Uterus (tissue), 4 donors: ENCODE data around the gene SCN5A. TPM values are rescaled to one million over a fixed set of nuclear protein-coding genes. Genes with fewer than 3 reads are reported as not detected.

Experiments used
- DNase-seq, 2 donors: peaks; one replicate each; pipeline ENCODE4 v3.0.0-alpha.2; 2019 to 2020
- H3K27ac ChIP-seq, 2 donors: fragments of 200-600 bp; sonication (generic); 1 replicate in 1 of 2; 2 replicates in 1 of 2; pipeline ENCODE4 v1.5.1; 2016 to 2018
- H3K27me3 ChIP-seq, 2 donors: fragments of 200-600 bp; sonication (generic); one replicate each; pipeline ENCODE4 v1.5.1; 2018 to 2019; ENCODE audit warnings: control low read depth in 1 of 2
- H3K36me3 ChIP-seq, 2 donors: fragments of 200-600 bp; sonication (generic); one replicate each; pipeline ENCODE4 v1.5.1; 2019; ENCODE audit warnings: control low read depth in 1 of 2
- H3K4me1 ChIP-seq, 2 donors: fragments of 200-600 bp; sonication (generic); one replicate each; pipeline ENCODE4 v1.5.1; 2018 to 2019; ENCODE audit warnings: control low read depth in 1 of 2
- H3K4me3 ChIP-seq, 2 donors: fragments of 200-600 bp; sonication (generic); 1 replicate in 1 of 2; 2 replicates in 1 of 2; pipeline ENCODE4 v1.5.1; 2018 to 2019; ENCODE audit warnings: mild to moderate bottlenecking in 1 of 2
- H3K9me3 ChIP-seq, 2 donors: fragments of 200-600 bp; sonication (generic); one replicate each; pipeline ENCODE4 v1.5.1; 2019; ENCODE audit warnings: control low read depth in 1 of 2
- CTCF ChIP-seq, 4 experiments: fragments of 200-600 bp in 2 of 4; fragments of 450-650 bp in 2 of 4; sonication (generic) in 2 of 4; IDR thresholded peaks; one replicate each; pipeline ENCODE4 v1.5.1; 2016 to 2019; ENCODE audit warnings: antibody characterized with exemption in 4 of 4, mild to moderate bottlenecking in 2 of 4, moderate library complexity in 1 of 4
- POLR2A ChIP-seq, 2 donors: fragments of 450-650 bp; IDR thresholded peaks; one replicate each; pipeline ENCODE4 v1.6.1; 2016; ENCODE audit warnings: antibody characterized with exemption in 2 of 2, mild to moderate bottlenecking in 1 of 2, moderate library complexity in 1 of 2
- intact Hi-C: fragments of 100-400 bp; cut with DNase I; formaldehyde crosslinking; loops from one replicate; pipeline ENCODE4 v1.15.1; 2023; ENCODE audit warnings: low total_unique reads
- total RNA-seq, 4 donors: library from RNA; depleted of rRNA in 3 of 4; stranded (reverse); fragments of >200 nt in 3 of 4; gene quantifications; one replicate each; pipeline versions ENCODE4 v1.1.0 to v1.2.4, GENCODE V29; 2014 to 2023
- donor health status: DM: yes; HTN: yes; CAD: no.

SCN5A gene
- total RNA-seq, 4 donors from 2014 or later, result under 0.01 to 3.2 (median 1.6) TPM; not detected in 1

DNA sequence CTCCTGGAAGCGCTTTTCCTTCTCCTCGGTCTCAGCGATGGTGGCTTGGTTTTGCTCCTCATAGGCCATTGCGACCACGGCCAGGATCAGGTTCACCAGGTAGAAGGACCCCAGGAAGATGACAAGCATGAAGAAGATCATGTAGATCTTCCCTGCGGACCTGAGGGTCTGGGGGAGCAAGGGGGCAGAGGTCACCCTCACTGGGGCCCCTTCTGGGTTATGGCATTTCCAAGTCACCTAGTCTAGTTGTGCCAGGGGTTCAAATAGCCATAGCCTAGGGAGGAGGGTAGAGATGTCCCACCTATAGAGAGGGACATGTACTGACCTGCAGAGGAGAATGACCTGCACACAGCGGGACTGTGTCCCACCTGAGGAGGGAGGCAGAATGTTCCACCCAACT is 43.5 kb downstream of the SCN5A start:
- Histone ChIP-seq H3K4me1 (no peaks in the 10 kb centered on the region), H3K27me3 (no peaks in the 10 kb centered on the region), H3K9me3 (no peaks in the 10 kb centered on the region), H3K27ac (no peak overlapping the region), H3K36me3 (no peaks in the 10 kb centered on the region), H3K4me3 (no peak overlapping the region)
- intact Hi-C loops, result no loop called here
- DNase-seq, result no peak
- TF ChIP-seq POLR2A (IDR thresholded peaks at IDR 0.05), result no peak
- TF ChIP-seq CTCF (IDR thresholded peaks at IDR 0.05), result no peak

- no peaks in the 10 kb centered on the region for H3K27me3 ChIP-seq
- no peaks in the 10 kb centered on the region for H3K36me3 ChIP-seq
- no peaks in the 10 kb centered on the region for H3K9me3 ChIP-seq
- DNase-seq, result no peak
- H3K4me3 ChIP-seq, result no peak overlapping the region
- H3K27ac ChIP-seq, result no peak overlapping the region
- no peak for TF ChIP-seq CTCF (IDR thresholded peaks at IDR 0.05)
- TF ChIP-seq POLR2A (IDR thresholded peaks at IDR 0.05), result no peak
- intact Hi-C loops, result no loop called here
- no peaks in the 10 kb centered on the region for H3K4me1 ChIP-seq
Observed at GRCh38 chr3:38604246-38604645, 45.2 kb downstream of the SCN5A start.

DNA sequence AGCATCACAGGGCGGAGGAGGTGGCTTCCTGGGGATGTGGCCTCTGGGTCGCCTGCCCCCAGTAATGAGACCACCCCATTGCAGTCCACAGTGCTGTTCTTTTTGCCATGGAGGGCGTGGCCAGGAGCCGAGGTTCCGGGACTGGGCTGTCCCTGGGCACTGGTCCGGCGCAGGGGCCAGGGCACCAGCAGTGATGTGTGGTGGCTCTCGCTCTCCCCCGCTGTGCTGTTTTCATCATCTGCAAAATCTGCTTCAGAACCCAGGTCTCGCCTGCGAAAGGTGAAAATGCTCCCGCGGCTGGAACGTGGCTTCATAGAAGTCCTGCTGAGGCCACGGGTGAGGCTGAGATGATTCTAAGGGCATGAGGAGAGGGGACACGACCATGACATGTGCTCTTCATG is 45.8 kb downstream of the SCN5A start:
- no peaks in the 10 kb centered on the region for H3K9me3 ChIP-seq
- TF ChIP-seq CTCF (IDR thresholded peaks at IDR 0.05) (no peak), POLR2A (IDR thresholded peaks at IDR 0.05) (no peak)
- no peak overlapping the region for H3K4me3 ChIP-seq
- H3K4me1 ChIP-seq, result no peaks in the 10 kb centered on the region
- no peaks in the 10 kb centered on the region for H3K36me3 ChIP-seq
- DNase-seq, result no peak
- H3K27ac ChIP-seq, result no peak overlapping the region
- intact Hi-C loops, result no loop called here
- no peaks in the 10 kb centered on the region for H3K27me3 ChIP-seq

DNA sequence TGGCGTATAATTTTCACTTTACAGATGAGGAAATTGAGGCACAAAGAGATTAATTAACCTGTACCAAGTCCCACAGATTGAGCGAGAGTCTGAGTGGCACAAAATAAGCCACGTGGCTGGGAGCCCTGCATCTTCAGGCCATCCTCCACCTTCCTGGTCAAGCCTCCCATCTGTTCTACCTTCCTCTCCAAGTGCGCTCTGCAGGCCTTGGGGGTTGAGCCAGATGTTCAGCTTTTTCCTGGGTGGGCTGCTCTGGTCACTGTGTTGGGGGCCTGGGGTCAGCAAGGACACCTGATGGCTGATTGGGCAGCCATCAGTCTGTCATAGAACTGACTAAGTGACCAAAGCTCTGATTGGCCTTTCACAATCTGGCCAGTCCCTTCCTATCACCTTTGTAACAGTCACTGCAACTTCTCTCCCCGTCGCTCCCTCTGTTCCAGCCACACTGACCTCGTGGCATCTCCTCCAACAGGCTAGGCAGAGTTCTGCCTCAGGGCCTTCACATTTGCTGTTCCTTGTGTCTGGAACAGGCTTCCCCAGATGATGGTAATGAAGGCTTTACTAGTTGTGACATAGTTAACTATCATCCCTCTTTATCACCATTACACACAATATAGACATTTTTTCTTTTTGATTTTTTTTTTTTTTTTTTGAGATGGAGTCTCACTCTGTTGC is 46.8 kb downstream of the SCN5A start:
- intact Hi-C loops, result no loop called here
- H3K36me3 ChIP-seq, result no peaks in the 10 kb centered on the region

More for the DNA sequence above, 46.8 kb downstream of the SCN5A start:
- no peaks in the 10 kb centered on the region for H3K9me3 ChIP-seq
- no peak overlapping the region for H3K27ac ChIP-seq
- no peak overlapping the region for H3K4me3 ChIP-seq
- TF ChIP-seq CTCF (IDR thresholded peaks at IDR 0.05), result no peak
- no peak for TF ChIP-seq POLR2A (IDR thresholded peaks at IDR 0.05)
- no peaks in the 10 kb centered on the region for H3K27me3 ChIP-seq
- H3K4me1 ChIP-seq, result no peaks in the 10 kb centered on the region
- DNase-seq, result no peak
